DND-41 (cell line): Measurements from ENCODE around the gene LTBP1.

Experiments used
- EZH2 ChIP-seq: IDR thresholded peaks from 3 replicates; pipeline ENCODE4 v1.6.1; 2012; ENCODE audit warnings: borderline replicate concordance, low read depth, mild to moderate bottlenecking, moderate library complexity, low read length, inconsistent platforms; ENCODE audit not compliant: severe bottlenecking
- TF ChIP-seq, protein P1 (sequence below): IDR thresholded peaks from 2 replicates; pipeline ENCODE4 v1.5.1; 2012; ENCODE audit warnings: borderline replicate concordance, low read length, moderate library complexity, mild to moderate bottlenecking; ENCODE audit not compliant: poor library complexity, severe bottlenecking; ENCODE audit errors: extremely low read depth

DNA sequence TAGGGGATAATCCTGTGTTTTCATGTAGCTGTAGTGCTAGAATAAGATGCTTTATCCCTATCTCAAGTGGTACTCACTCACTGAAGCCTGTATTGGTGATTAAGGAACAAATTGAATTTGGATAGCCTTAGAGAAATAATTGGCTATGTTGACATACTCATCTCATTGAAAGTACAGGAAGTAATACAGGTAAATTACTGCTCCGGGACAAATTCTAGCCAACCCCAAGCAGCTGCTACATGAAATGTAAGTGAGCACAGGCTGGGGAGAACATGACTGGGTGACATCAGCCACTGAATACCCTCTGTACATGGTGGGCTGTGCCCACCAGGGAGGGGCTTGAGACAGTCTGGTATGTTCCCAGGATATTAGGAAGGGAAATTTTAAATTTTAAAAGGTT lies 341.3 kb downstream of the LTBP1 start:
- no peak for TF ChIP-seq EZH2
- TF ChIP-seq, protein P1, sequence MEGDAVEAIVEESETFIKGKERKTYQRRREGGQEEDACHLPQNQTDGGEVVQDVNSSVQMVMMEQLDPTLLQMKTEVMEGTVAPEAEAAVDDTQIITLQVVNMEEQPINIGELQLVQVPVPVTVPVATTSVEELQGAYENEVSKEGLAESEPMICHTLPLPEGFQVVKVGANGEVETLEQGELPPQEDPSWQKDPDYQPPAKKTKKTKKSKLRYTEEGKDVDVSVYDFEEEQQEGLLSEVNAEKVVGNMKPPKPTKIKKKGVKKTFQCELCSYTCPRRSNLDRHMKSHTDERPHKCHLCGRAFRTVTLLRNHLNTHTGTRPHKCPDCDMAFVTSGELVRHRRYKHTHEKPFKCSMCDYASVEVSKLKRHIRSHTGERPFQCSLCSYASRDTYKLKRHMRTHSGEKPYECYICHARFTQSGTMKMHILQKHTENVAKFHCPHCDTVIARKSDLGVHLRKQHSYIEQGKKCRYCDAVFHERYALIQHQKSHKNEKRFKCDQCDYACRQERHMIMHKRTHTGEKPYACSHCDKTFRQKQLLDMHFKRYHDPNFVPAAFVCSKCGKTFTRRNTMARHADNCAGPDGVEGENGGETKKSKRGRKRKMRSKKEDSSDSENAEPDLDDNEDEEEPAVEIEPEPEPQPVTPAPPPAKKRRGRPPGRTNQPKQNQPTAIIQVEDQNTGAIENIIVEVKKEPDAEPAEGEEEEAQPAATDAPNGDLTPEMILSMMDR = no peak
